SU-DHL-6 (cell line): Measurements from ENCODE around the gene UBR3.

ENCODE experiments used
- H2AFZ ChIP-seq: fragments of 200-600 bp; sonication (generic); 2 replicates; pipeline ENCODE4 v1.6.1; 2014; ENCODE audit warnings: low read depth, mild to moderate bottlenecking, moderate library complexity, mixed read lengths, antibody characterized with exemption, low read length; ENCODE audit not compliant: severe bottlenecking
- H3F3A ChIP-seq: fragments of 200-600 bp; shearing (Covaris generic); 2 replicates; pipeline ENCODE4 v1.6.0; 2016; ENCODE audit warnings: antibody characterized with exemption, mild to moderate bottlenecking; ENCODE audit not compliant: insufficient read depth
- H3K27ac ChIP-seq: fragments of 200-600 bp; sonication (generic); 2 replicates; pipeline ENCODE4 v1.5.1; 2016; ENCODE audit warnings: low read depth, mild to moderate bottlenecking, low read length, moderate library complexity, mixed read lengths
- H3K27me3 ChIP-seq: fragments of 200-600 bp; sonication (generic), shearing (Covaris generic); 2 replicates; pipeline ENCODE4 v1.6.0; 2014; ENCODE audit warnings: mild to moderate bottlenecking, low read length
- H3K36me3 ChIP-seq: fragments of 200-600 bp; sonication (generic); 2 replicates; pipeline ENCODE4 v1.6.1; 2014; ENCODE audit warnings: mild to moderate bottlenecking, low read length, mixed read lengths
- H3K4me2 ChIP-seq: fragments of 300-600, 200-600 bp; shearing (Covaris generic), sonication (generic); 2 replicates; pipeline ENCODE4 v1.6.0; 2014; ENCODE audit warnings: low read length, low read depth, mild to moderate bottlenecking; ENCODE audit not compliant: poor library complexity, severe bottlenecking
- H3K4me3 ChIP-seq: fragments of 200-600 bp; sonication (generic); 2 replicates; pipeline ENCODE4 v1.5.1; 2014; ENCODE audit warnings: antibody characterized with exemption, low read length, mild to moderate bottlenecking, mixed read lengths; ENCODE audit not compliant: insufficient read depth, poor library complexity, severe bottlenecking
- H3K79me2 ChIP-seq: fragments of 200-600 bp; sonication (generic); 2 replicates; pipeline ENCODE4 v1.6.1; 2014; ENCODE audit warnings: mild to moderate bottlenecking, low read length, moderate library complexity; ENCODE audit not compliant: insufficient read depth
- H3K9ac ChIP-seq: fragments of 200-600 bp; sonication (generic); 2 replicates; pipeline ENCODE4 v1.7.0; 2014; ENCODE audit warnings: mild to moderate bottlenecking, low read length
- H3K9me2 ChIP-seq: fragments of 200-600 bp; sonication (generic); replicated peaks from 2 replicates; pipeline ENCODE4 v1.6.1; 2014; ENCODE audit warnings: low read length; ENCODE audit not compliant: insufficient read depth
- H3K9me3 ChIP-seq: fragments of 200-600 bp; sonication (generic); 2 replicates; pipeline ENCODE4 v1.6.1; 2014; ENCODE audit warnings: low read length, mixed read lengths; ENCODE audit not compliant: insufficient read depth
- H4K20me1 ChIP-seq: fragments of 200-600 bp; sonication (generic); 2 replicates; pipeline ENCODE4 v1.6.1; 2014; ENCODE audit warnings: low read depth, mild to moderate bottlenecking, antibody characterized with exemption, low read length, moderate library complexity, mixed read lengths
- EZH2phosphoT487 ChIP-seq: fragments of 200-600 bp; sonication (generic), shearing (Covaris generic); conservative IDR thresholded peaks from 2 replicates; pipeline ENCODE4 v1.6.1; 2018; ENCODE audit warnings: mild to moderate bottlenecking, antibody characterized with exemption, low read length, moderate library complexity, mixed read lengths
- TF ChIP-seq, protein P1 (sequence below): fragments of 200-600 bp; sonication (generic); IDR thresholded peaks from one replicate; pipeline ENCODE4 v1.5.1; 2017; ENCODE audit warnings: antibody characterized with exemption, mild to moderate bottlenecking, low read length, moderate library complexity; ENCODE audit not compliant: insufficient read depth, poor library complexity, severe bottlenecking

UBR3 gene

DNA sequence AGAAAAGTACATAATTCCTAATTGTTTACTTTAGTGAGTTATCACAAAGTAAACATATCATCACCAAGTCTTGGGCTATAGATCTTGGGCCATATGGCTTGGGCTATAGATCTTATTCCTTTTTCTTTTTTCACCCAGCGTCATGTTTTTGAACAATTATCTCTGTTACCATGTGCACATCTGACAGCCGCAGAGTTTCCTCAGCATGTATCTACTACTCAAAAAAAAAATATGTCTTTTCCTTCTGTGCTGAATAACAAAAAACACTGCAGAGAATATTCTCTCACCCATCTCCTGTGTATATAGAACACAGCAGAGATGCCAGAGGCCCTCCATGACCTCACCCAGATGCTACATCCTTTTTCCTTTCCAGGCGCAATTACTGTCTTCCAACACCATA, 274.5 kb downstream of the UBR3 start:
- Histone ChIP-seq H3K36me3 (no peaks in the 10 kb centered on the region), H3K9me2 (no peaks in the 10 kb centered on the region), H2AFZ (no peak overlapping the region), H3K27me3 (no peaks in the 10 kb centered on the region), H3K9me3 (no peaks in the 10 kb centered on the region), H3F3A (no peaks in the 10 kb centered on the region), H3K4me2 (no peak overlapping the region), H3K4me3 (no peak overlapping the region), H3K9ac (no peak overlapping the region), H3K27ac (no peak overlapping the region), H3K79me2 (no peaks in the 10 kb centered on the region), H4K20me1 (no peaks in the 10 kb centered on the region)
- TF ChIP-seq EZH2phosphoT487 = no peak
- TF ChIP-seq, protein P1, sequence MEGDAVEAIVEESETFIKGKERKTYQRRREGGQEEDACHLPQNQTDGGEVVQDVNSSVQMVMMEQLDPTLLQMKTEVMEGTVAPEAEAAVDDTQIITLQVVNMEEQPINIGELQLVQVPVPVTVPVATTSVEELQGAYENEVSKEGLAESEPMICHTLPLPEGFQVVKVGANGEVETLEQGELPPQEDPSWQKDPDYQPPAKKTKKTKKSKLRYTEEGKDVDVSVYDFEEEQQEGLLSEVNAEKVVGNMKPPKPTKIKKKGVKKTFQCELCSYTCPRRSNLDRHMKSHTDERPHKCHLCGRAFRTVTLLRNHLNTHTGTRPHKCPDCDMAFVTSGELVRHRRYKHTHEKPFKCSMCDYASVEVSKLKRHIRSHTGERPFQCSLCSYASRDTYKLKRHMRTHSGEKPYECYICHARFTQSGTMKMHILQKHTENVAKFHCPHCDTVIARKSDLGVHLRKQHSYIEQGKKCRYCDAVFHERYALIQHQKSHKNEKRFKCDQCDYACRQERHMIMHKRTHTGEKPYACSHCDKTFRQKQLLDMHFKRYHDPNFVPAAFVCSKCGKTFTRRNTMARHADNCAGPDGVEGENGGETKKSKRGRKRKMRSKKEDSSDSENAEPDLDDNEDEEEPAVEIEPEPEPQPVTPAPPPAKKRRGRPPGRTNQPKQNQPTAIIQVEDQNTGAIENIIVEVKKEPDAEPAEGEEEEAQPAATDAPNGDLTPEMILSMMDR = no peak

DNA sequence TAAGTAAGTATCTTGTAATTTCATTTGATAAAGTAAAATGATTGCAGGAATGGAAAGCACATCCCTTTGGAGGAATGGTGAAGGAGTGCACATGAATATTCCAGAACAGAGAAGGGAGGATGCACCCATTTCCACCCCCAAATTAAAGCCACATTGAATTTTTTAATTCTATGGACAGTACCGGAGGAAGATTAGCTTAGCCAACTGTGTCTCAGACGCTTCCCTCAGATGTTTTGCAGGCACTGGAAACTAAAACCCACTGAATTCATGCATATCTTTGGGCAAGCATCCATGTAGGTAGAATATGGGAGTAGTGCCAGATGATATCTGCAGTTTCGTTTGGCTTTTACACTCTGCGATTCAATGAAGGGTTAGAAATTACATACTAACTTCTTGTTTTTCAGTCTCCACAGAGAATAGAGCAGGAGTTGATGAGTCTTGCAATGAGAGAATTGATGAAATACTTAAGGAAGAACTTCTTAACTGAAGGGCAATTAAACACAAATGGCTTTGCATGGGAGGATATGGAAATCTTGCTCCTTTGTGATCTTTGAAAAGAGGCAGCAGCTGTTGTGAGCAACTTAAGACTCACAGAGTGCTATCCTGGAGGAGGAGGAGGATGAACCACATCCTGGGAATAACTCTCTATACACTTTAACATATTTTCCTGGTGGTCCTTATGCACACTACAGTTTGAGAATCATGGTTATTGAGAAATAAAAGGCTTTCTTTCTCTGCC, 279.0 kb downstream of the UBR3 start:
- TF ChIP-seq, protein P1 = no peak
- TF ChIP-seq EZH2phosphoT487 = no peak

DNA sequence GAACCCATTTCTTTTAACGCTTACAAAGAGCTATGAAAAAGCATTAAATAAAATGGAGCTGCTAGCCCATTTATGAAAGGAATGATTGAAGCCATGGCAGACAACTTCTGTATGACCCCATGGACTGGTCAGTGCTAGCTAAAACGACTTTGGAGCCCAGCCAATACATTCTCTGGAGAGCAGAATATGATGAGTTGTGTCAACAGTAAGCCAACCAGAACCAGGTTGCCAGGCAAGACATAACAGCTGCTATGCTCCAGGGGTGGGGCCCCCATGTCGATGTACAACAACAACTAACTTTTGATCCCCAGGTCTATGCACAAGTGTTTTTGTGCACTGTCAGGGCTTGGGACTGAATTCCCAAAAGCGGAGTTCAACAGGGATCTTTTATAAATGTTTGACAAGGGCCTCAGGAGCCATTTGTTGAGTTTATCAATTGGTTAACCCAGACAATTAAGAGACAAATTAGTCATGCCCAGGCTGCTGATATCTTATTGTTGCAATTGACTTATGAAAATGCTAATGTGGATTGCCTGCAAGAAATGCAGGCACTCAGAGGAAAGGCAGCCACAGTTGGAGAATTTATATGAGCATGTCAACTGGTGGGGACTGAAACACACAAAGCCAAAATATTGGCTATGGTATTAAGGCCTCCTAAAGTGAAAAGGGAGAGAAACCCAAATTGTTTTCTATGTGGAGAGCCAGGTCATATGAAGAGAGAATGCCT, 286.1 kb downstream of the UBR3 start:
- H3K27ac ChIP-seq = no peak overlapping the region
- no peak overlapping the region for H2AFZ ChIP-seq
- H3F3A ChIP-seq = no peaks in the 10 kb centered on the region
- H3K9me2 ChIP-seq = no peaks in the 10 kb centered on the region
- no peak overlapping the region for H3K4me2 ChIP-seq
- no peak overlapping the region for H3K9ac ChIP-seq
- H3K27me3 ChIP-seq = no peaks in the 10 kb centered on the region
- no peaks in the 10 kb centered on the region for H3K36me3 ChIP-seq
- no peaks in the 10 kb centered on the region for H3K9me3 ChIP-seq
- no peak overlapping the region for H3K4me3 ChIP-seq
- TF ChIP-seq, protein P1 = no peak
- no peak for TF ChIP-seq EZH2phosphoT487
- no peaks in the 10 kb centered on the region for H4K20me1 ChIP-seq
- H3K79me2 ChIP-seq = no peaks in the 10 kb centered on the region

More for the DNA sequence above, 279.0 kb downstream of the UBR3 start:
- Histone ChIP-seq H3K36me3 (no peaks in the 10 kb centered on the region), H3F3A (no peaks in the 10 kb centered on the region), H3K9me3 (no peaks in the 10 kb centered on the region), H4K20me1 (no peaks in the 10 kb centered on the region), H3K9ac (no peak overlapping the region), H3K79me2 (no peaks in the 10 kb centered on the region), H3K27me3 (no peaks in the 10 kb centered on the region), H3K4me3 (no peak overlapping the region), H3K9me2 (no peaks in the 10 kb centered on the region), H3K27ac (no peak overlapping the region), H3K4me2 (no peak overlapping the region), H2AFZ (no peak overlapping the region)
